Stimulated activated CD4-positive, alpha-beta T cell treated with anti-CD3 and anti-CD28 coated beads, Interleukin-15, amount 100 ng/mL, for 48 hours (primary cell): ENCODE results near the gene SCARB2.

Experiments used
- DNase-seq, 2 donors: peaks; one replicate each; pipeline ENCODE4 v3.0.0-alpha.2; 2020; ENCODE audit warnings: low read depth in 2 of 2

Gene SCARB2

GRCh38 chr4:76198411-76199237, 15.0 kb downstream of the SCARB2 start:
- DNase-seq = peak in 1 of 2 donors; percentile 35

GRCh38 chr4:76197971-76198410, 15.6 kb downstream of the SCARB2 start:
- DNase-seq = no peak

GRCh38 chr4:76197031-76197743, 16.4 kb downstream of the SCARB2 start:
- no peak for DNase-seq

GRCh38 chr4:76196376-76196775, 17.2 kb downstream of the SCARB2 start:
- DNase-seq = no peak

DNA sequence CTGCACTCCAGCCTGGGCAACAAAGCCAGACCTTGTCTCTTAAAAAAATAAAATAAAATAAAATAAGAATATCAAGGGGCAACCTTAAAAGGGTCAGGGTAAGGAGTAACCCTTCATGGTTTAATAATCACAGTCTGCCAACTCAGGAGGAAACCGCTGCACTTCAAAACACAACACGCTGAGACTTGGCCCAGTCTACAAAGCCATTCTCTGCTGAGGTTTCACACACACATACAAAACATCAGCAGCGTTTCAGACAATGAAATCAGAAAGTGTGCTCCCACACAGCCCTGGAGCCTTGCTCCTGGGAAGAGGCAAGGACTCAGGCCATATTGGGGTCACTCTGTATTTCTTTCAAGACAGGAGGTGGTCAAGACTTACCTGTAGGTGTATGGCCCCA, 18.3 kb downstream of the SCARB2 start:
- DNase-seq = no peak

GRCh38 chr4:76194325-76194724, 19.3 kb downstream of the SCARB2 start:
- no peak for DNase-seq

DNA sequence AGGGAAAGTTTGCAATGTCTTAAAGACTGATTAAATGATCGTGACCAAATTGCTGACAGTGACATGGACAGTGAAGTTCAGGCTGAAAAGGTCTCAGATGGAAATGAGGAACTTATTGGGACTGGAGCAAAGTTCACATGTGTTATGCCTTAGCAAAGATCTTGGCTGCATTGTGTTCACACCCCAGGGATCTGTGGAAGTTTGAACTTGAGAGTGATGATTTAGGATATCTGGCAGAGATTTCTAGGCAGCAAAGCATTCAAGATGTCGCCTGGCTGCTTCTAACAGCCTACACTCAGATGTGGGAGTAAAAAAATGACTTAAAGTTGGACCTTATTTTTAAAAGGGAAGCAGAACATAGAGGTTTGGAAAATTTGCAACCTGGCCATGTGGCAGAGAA, 21.4 kb downstream of the SCARB2 start:
- no peak for DNase-seq

- no peak for DNase-seq
Observed at GRCh38 chr4:76188557-76188956, 25.1 kb downstream of the SCARB2 start.

DNA sequence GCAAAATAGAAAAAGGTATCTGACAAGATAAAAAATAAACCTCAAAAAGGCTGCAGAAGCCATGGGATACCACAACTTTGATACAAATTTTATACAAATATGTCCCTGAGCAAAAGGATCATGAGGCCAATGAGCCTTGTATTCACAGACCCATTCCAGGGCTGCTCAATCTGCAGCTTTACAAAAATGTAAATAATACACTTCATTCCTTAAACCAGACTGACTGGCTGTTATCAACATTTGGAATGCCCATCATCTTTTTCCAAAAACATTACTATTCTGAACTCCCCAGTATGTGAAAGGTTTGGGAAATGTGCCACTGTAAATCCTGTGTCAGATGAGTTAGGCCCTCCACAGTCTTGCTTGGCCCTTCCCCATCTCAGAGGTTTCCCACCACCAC, 25.5 kb downstream of the SCARB2 start:
- DNase-seq = no peak

- DNase-seq = no peak
Observed at GRCh38 chr4:76187152-76187551, 26.5 kb downstream of the SCARB2 start.

GRCh38 chr4:76182463-76182862, 31.2 kb downstream of the SCARB2 start:
- no peak for DNase-seq

GRCh38 chr4:76179398-76180318, 34.0 kb downstream of the SCARB2 start:
- peak; percentile 69 to 80 for DNase-seq

- no peak for DNase-seq
Observed at GRCh38 chr4:76178296-76178695, 35.3 kb downstream of the SCARB2 start.

- DNase-seq = no peak
Observed at GRCh38 chr4:76177709-76178108, 35.9 kb downstream of the SCARB2 start.

GRCh38 chr4:76175336-76175735, 38.3 kb downstream of the SCARB2 start:
- no peak for DNase-seq

DNA sequence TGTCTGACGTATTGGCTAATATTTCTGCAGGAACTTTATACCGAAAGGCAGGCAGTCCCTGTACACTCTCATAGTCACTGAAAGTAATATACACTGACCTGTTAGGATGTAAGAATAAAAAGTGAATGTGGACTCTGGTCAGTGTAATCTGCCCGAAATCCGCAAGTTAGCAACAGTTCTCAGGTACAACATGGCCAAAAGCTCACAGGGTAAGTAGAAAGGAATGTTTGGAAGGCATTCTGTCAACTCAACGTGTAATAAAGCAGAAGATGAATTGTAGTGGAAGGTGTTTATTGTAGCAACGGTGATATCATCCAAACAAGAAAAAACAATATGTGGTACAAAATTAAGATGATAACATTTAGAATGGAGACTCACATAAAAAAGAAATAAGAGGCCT, 39.4 kb downstream of the SCARB2 start:
- no peak for DNase-seq

DNA sequence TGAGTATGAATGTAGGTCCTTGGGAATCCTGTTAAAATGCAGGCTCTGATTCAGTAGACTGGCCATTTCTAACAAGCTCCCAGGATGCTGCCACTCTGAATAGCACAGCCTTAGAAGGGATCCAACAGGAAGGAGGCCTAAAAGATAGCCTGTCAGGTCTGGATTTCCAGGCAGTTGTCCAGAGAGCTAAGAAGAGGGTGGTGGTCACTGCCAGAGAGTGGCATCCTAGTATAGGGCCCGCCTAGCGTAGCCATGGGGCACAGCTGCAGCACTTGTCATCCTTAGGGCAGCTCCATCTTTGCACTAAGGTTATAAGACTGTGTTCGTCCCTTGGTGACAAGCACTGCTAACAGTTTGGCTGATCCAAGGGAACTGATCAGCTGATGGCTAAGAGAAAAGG, 44.9 kb downstream of the SCARB2 start:
- no peak for DNase-seq

DNA sequence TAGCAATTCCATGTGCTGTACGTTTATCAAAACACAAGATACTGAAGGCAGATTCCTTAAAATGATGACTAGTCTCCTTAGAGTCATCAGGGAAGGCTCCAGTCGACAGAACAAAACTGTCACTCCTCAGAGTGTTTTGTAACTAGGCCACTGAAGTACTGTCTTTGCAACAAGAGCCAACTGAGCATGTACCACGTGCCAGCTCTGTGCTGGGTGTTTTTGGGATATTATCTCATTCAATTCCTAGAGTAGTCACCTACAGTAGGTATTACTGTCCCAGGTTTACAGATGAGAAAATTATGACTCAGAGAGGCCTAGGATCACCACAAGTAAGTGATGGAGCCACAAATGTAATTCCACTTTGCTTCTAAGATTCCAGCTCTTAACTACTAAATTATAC, 47.1 kb downstream of the SCARB2 start:
- DNase-seq = no peak

- DNase-seq = no peak
Observed at GRCh38 chr4:76160355-76160754, 53.3 kb downstream of the SCARB2 start.

DNA sequence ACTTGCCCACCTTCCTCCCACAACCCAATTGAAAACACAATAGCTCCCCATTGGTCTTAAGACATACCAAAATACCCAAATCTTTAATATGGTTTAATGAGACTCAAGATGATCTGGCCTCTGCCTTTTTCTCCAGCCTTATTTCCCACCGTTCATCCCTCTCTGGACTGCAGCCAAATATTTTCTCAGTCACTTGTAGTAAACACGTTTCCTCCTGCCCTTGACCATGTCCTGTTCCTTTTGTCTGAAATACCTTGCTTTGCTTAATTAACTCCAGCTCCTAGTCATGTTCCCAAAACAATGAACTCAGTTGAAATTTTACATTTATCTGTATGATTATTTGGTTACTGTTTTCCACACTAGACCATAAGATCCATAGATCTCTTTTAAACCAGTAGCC, 57.0 kb downstream of the SCARB2 start:
- no peak for DNase-seq

DNA sequence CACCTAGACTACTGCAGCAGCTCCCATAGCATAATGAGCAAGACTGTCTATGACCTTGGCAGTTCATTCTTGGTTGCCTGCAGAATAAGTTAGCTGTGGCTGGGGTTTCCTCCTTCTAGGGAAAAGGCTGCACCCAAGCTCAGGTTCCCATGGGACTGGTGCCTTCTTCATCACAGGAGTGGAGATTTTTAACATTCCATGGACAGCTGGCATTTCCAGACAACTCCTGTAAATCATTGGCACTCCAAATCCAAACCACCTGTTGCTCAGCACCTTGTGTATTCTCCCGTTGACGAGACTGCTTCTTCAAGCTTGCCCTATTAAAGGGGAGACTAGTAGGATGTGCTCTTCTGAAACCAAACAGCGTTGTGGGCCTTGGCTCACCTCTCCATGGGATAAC, 57.6 kb downstream of the SCARB2 start:
- no peak for DNase-seq

DNA sequence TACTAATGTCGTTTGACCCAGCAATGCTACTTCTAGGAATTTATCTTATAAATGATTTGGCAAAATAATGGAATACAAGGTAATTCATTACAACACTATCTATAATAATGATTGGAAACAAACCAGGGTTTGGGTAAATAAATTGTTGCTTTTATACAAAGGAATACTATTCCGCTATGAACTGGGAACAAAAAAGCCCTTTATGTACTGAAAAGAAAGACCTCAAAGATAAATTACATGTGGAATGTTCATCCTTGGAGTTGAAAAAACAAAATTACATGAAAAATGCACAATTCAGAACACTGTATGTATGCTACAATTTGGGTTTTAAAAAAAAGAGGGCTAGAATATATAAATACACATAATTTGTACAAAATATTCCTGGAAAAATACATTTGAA, 60.3 kb downstream of the SCARB2 start:
- DNase-seq = no peak
